Mucosa of rectum (tissue), 2 donors: ENCODE measurements around the gene SOWAHA.

Source experiments
- H3K27ac ChIP-seq, 2 donors: one replicate each; pipeline ENCODE4 v1.7.0; 2013; ENCODE audit warnings: inconsistent platforms in 2 of 2, low read depth in 2 of 2, low read length in 2 of 2
- H3K27me3 ChIP-seq, 2 donors: one replicate each; pipeline ENCODE4 v1.7.0; 2013; ENCODE audit warnings: low read length in 2 of 2; ENCODE audit not compliant: control insufficient read depth in 2 of 2, insufficient read depth in 2 of 2
- H3K36me3 ChIP-seq, 2 donors: one replicate each; pipeline ENCODE4 v1.7.0; 2013; ENCODE audit warnings: low read length in 2 of 2; ENCODE audit not compliant: control insufficient read depth in 2 of 2, insufficient read depth in 2 of 2
- H3K4me1 ChIP-seq, 2 donors: one replicate each; pipeline ENCODE4 v1.7.0; 2013; ENCODE audit warnings: low read length in 2 of 2, mild to moderate bottlenecking in 1 of 2; ENCODE audit not compliant: control insufficient read depth in 2 of 2, insufficient read depth in 2 of 2
- H3K4me3 ChIP-seq, 2 donors: one replicate each; pipeline ENCODE4 v1.7.0; 2013; ENCODE audit warnings: low read length in 2 of 2
- H3K9ac ChIP-seq, 2 donors: one replicate each; pipeline ENCODE4 v1.7.0; 2013; ENCODE audit warnings: low read length in 2 of 2, low read depth in 1 of 2, mild to moderate bottlenecking in 1 of 2
- H3K9me3 ChIP-seq, 2 donors: one replicate each; pipeline ENCODE4 v1.7.0; 2013; ENCODE audit warnings: low read length in 2 of 2; ENCODE audit not compliant: control insufficient read depth in 2 of 2
- donor health status: healthy.
- donor health status: Normal muscosa, but diverticular disease.

Gene SOWAHA

DNA sequence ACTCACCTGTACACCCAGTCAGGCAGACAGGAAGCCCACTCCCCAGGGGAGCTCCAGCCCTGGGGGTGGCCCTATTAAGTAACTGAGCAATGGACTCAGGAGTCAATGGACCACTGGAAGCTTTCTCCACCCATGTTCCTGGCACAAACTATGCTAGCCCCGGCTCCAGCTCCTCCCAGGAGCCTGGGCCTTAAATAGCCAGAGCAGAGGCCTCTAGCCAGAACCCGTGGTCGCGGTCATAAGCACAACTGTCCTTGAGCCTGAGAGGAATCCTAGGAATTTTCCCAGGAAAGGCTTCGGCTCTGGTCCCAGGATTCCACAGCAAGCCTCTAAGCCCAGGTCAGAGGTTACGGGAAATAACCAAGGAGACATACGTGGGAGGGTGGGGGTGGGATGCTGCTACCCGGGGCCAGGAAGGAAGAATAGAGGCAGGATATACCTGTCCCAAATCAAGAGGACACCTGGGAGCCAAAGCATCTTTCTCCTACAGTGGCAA is 41.6 kb upstream of the SOWAHA start:
- no peak overlapping the region for H3K4me3 ChIP-seq
- H3K27ac ChIP-seq = no peak overlapping the region
- H3K27me3 ChIP-seq = no peaks in the 10 kb centered on the region
- H3K36me3 ChIP-seq = no peaks in the 10 kb centered on the region
- peaks cover 24 to 30% of the 10 kb centered on the region in 2 donors for H3K4me1 ChIP-seq
- H3K9ac ChIP-seq = no peak overlapping the region
- H3K9me3 ChIP-seq = no peaks in the 10 kb centered on the region

GRCh38 chr5:132772291-132773070 is 40.6 kb upstream of the SOWAHA start:
- H3K27ac ChIP-seq = no peak overlapping the region
- no peaks in the 10 kb centered on the region for H3K9me3 ChIP-seq
- H3K27me3 ChIP-seq = no peaks in the 10 kb centered on the region
- H3K4me1 ChIP-seq = peaks cover 24% of the 10 kb centered on the region in 2 donors
- H3K4me3 ChIP-seq = no peak overlapping the region
- H3K36me3 ChIP-seq = no peaks in the 10 kb centered on the region
- H3K9ac ChIP-seq = no peak overlapping the region

DNA sequence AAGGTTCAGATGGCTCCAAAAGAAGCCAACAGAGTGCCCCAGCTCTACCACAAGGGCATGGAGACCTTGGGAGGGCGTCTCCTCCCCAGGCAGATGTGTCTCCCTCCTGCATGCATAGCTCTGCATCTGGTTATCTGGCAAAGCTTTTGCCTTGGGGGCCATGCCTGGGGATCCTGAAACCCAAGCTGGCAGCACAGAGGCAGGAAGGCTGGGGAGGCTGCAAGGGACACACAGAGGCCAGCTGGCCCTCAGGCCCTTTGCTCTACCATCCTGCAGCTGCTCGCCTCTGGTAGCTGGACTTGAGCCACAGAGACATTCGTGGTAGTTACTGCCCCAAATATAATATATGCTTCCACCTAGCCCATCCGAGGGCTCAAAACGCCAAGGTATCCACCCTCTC is 40.0 kb upstream of the SOWAHA start:
- Histone ChIP-seq H3K27me3 (no peaks in the 10 kb centered on the region), H3K36me3 (no peaks in the 10 kb centered on the region), H3K9me3 (no peaks in the 10 kb centered on the region), H3K9ac (no peak overlapping the region), H3K4me1 (peaks cover 20 to 24% of the 10 kb centered on the region in 2 donors), H3K27ac (no peak overlapping the region), H3K4me3 (no peak overlapping the region)

DNA sequence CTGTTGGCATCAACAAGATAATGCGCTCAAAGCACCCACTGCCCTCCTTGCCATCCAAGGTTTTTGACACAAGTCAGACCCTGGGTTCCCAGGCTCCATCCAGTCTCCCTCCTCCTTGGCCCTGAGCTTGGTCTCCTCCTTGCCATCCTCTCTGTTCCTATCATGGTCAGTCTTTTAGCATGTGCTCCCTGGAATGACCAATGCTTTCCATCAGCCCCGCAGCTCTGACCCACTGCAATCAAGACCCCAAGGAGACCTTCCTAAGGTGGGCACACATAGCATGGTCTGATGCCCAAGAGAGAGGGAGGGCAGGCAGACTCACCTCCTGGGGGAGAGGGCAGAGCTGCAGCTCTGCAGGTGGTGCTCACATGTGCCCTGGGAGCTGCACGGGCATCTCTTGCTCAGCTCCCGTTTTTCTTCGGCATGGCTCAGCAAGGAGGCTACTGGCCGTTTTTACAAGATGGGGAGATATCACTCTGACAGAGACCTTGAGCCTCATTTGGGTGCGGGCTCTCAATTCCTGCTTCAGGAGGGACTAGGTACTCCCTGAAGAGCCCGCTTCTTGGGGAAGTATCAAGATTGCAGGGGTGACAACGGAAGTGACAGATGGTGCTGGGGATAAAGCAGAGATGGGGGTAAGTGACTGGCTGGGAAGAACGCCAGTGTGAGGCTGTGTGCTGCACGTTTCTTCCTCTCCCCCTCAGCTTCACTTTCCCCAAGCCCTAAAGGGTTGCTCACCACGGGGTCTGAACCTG is 39.3 kb upstream of the SOWAHA start:
- H3K27ac ChIP-seq = no peak overlapping the region
- H3K4me1 ChIP-seq = peaks cover 19 to 22% of the 10 kb centered on the region in 2 donors

DNA sequence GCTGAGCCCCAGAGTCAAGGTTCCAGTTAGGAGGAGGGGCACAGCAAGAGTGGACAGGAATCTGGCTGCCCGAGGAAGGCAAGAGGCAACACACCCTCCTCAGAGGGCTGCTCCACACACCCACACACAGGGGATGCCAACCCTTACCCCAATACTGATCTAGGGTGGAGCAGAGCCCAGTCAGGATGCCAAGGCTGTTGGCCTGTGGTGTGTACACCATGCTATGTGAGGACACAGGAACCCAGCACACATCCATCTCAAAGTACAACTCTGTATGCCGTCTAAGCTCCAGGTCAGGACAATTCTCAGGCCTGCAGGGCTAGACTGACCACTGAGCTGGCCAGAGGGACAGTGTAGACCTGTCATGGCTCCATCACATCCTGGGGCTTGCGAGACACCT is 38.7 kb upstream of the SOWAHA start:
- Histone ChIP-seq H3K9me3 (no peaks in the 10 kb centered on the region), H3K27me3 (no peaks in the 10 kb centered on the region), H3K36me3 (no peaks in the 10 kb centered on the region), H3K27ac (no peak overlapping the region), H3K4me3 (no peak overlapping the region), H3K4me1 (peaks cover 19 to 22% of the 10 kb centered on the region in 2 donors), H3K9ac (no peak overlapping the region)

More for the DNA sequence above, 39.3 kb upstream of the SOWAHA start:
- Histone ChIP-seq H3K9me3 (no peaks in the 10 kb centered on the region), H3K36me3 (no peaks in the 10 kb centered on the region), H3K27me3 (no peaks in the 10 kb centered on the region), H3K9ac (no peak overlapping the region), H3K4me3 (no peak overlapping the region)

DNA sequence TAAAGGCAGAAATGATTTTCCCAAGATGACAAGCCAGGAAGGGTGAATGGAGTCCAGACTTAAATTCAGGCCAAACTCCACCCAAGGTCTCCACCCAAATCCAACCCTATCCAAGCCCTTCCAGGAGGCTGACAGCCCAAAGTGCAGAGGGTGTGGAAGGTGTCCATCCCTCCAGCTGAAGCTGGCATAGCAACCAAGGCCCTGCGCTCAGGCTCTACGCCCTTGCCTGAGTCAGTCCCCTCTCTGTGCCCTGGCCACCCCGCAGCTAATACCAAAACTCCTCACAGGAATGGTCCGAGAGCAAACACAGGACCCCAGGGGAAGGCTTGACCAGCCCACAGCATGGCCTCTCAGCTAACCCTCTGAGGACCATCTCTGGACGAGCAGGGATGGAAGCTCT is 38.2 kb upstream of the SOWAHA start:
- Histone ChIP-seq H3K9me3 (no peaks in the 10 kb centered on the region), H3K4me3 (peak overlapping the region in 1 of 2 donors; percentile 75), H3K9ac (peak overlapping the region in 1 of 2 donors; percentile 13), H3K36me3 (no peaks in the 10 kb centered on the region), H3K27me3 (no peaks in the 10 kb centered on the region), H3K27ac (no peak overlapping the region), H3K4me1 (peaks cover 19 to 22% of the 10 kb centered on the region in 2 donors)

DNA sequence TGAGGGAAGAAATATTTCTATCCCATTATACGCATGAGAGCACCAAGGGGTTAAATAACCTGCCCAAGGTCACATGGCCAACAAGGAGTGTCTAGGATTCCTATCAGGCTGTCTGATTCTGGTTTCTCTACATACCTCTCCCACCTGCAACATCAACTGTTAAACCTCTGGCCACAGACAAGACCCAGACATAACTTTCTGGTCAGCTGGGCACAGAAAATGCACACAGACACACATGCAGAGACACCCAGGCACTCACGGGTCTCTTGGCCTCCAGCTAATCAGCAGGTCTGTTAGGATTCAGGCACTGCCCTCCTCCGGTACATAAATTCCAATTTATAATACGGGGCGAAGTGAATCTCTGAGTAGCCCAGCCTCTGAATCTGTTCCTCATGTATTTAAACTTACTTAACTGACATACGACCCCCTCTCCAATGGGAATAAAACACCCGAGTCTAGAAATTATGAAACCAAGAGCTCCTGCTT is 37.6 kb upstream of the SOWAHA start:
- H3K27me3 ChIP-seq = no peaks in the 10 kb centered on the region
- H3K4me1 ChIP-seq = peaks cover 19 to 22% of the 10 kb centered on the region in 2 donors
- H3K9ac ChIP-seq = no peak overlapping the region
- H3K9me3 ChIP-seq = no peaks in the 10 kb centered on the region
- peak overlapping the region; percentile 75 to 82 for H3K4me3 ChIP-seq
- no peak overlapping the region for H3K27ac ChIP-seq
- no peaks in the 10 kb centered on the region for H3K36me3 ChIP-seq

DNA sequence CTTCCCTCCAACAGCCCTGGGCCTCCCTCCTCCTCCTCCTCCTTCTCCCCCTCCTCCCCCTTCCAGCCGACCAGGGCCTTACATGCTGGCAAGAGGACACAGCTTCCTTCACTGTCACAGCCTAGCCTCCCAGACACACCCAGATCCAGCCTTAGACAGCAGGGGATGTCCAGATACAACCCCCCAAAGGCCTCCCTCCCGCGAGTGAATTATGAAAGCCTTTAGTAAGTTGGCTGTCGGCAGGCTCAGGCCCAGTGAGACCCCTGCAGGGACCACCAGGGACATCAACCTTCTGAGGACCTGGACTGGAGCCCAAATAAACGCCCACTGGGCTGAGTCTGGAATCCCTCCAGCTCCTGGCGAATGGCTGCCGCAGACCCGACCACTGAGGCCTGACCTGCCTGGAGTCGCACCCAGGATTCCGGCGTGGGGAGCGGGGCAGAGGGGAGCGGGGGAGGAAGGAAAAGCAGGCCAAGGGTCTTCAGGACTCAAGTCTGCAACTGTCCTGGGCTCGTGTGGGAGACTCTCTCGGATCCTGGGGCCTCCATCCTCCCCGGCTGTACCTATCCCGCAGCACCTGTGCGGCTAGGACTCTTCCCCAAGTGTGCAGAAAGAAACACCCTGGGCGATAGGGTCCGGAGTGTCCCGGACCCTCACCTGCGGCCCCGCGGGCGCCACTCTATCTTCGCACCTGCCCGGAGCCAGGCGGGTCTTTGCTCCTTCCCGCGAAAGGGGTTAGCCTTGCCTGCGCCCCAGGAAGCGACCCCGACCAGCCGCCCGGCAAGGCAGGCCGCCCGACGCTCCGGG is 36.8 kb upstream of the SOWAHA start:
- Histone ChIP-seq H3K9me3 (no peaks in the 10 kb centered on the region), H3K27me3 (no peaks in the 10 kb centered on the region), H3K4me3 (peak overlapping the region; percentile 75 to 82), H3K27ac (peak overlapping the region; percentile 26 to 55), H3K4me1 (peaks cover 19 to 22% of the 10 kb centered on the region in 2 donors), H3K9ac (peak overlapping the region; percentile 17 to 75), H3K36me3 (no peaks in the 10 kb centered on the region)

DNA sequence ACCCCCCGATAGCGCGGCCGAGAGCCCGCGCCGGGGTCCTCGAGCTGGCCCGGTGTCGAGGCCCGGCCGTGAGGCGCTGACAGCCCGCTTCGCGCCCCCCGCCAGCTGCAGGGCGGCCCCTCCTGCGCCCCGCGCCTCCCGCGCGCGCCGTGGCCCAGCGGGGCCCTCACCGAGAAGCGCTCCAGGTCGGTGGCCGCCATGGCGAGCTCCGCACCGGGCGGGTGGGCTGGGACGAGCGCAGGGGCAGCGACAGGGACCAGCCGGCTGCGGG is 36.2 kb upstream of the SOWAHA start:
- no peaks in the 10 kb centered on the region for H3K36me3 ChIP-seq
- H3K4me3 ChIP-seq = peak overlapping the region; percentile 75 to 82
- peaks cover 19 to 22% of the 10 kb centered on the region in 2 donors for H3K4me1 ChIP-seq
- H3K9ac ChIP-seq = peak overlapping the region; percentile 17 to 75
- peak overlapping the region; percentile 26 to 55 for H3K27ac ChIP-seq
- no peaks in the 10 kb centered on the region for H3K9me3 ChIP-seq
- no peaks in the 10 kb centered on the region for H3K27me3 ChIP-seq
